Activated T-cell treated with anti-CD3 and anti-CD28 coated beads, Interleukin-2, amount 50 U/mL, for 24 hours (primary cell): ENCODE measurements around the gene FBXW7.

Experiments used
- DNase-seq: peaks from one replicate; pipeline ENCODE4 v3.0.0-alpha.2; 2020
- H3K27ac Mint-ChIP-seq: 2 replicates; pipeline ENCODE4 v1.8.0; 2020; ENCODE audit warnings: mild to moderate bottlenecking, mixed read lengths
- H3K27me3 Mint-ChIP-seq: 2 replicates; pipeline ENCODE4 v1.8.0; 2020; ENCODE audit warnings: mixed read lengths
- H3K36me3 Mint-ChIP-seq: 2 replicates; pipeline ENCODE4 v1.8.0; 2020; ENCODE audit warnings: low read depth, mixed read lengths
- H3K4me1 Mint-ChIP-seq: 2 replicates; pipeline ENCODE4 v1.8.0; 2020; ENCODE audit warnings: low read depth, mixed read lengths
- H3K4me3 Mint-ChIP-seq: 2 replicates; pipeline ENCODE4 v1.8.0; 2020; ENCODE audit warnings: mild to moderate bottlenecking, moderate library complexity, mixed read lengths
- H3K9me3 Mint-ChIP-seq: 2 replicates; pipeline ENCODE4 v1.8.0; 2020; ENCODE audit warnings: mixed read lengths

FBXW7 gene

DNA sequence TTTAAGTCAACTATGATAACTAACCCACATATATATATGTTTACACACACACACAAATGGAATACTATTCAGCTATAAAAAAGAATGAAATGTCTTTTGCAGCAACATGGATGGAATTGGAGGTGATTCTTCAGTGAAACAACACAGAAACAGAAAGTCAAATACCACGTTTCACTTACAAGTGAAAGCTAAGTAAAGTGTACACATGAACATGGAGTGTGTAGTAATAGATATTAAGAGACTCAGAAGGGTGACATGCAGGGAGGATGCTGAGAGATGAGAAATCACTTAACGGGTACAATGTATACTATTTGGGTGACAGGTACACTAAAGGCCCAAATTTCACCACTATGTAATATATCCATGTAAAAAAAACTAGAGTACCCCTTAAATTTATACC lies 146.5 kb downstream of the FBXW7 start:
- DNase-seq = no peak
- Mint-ChIP-seq H3K4me1 (peaks cover 35% of the 10 kb centered on the region), H3K4me3 (no peak overlapping the region), H3K27ac (no peak overlapping the region), H3K9me3 (no peaks in the 10 kb centered on the region), H3K36me3 (peaks cover 21% of the 10 kb centered on the region), H3K27me3 (no peaks in the 10 kb centered on the region)

DNA sequence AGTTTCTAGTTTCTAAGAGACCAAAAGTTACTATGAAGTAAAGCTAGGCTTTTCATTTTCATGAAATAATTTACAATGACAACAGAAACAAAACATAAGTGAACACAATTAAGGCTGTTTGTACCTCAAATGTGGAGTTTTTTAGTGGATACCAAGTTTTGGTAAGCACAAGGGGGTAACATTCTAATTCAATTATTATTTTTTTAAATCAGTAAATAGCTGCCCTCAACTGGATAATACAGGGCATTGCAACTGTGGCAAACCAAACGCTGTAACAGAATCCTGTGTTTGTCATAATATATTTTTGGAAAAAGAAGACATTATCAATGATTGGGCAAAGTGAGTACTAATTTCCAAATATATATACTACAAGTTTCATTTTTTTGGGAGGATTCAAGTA lies 150.3 kb downstream of the FBXW7 start:
- no peak for DNase-seq
- Mint-ChIP-seq H3K4me1 (peaks cover 34% of the 10 kb centered on the region), H3K27ac (no peak overlapping the region), H3K4me3 (no peak overlapping the region), H3K36me3 (peaks cover 3% of the 10 kb centered on the region), H3K27me3 (no peaks in the 10 kb centered on the region), H3K9me3 (no peaks in the 10 kb centered on the region)

DNA sequence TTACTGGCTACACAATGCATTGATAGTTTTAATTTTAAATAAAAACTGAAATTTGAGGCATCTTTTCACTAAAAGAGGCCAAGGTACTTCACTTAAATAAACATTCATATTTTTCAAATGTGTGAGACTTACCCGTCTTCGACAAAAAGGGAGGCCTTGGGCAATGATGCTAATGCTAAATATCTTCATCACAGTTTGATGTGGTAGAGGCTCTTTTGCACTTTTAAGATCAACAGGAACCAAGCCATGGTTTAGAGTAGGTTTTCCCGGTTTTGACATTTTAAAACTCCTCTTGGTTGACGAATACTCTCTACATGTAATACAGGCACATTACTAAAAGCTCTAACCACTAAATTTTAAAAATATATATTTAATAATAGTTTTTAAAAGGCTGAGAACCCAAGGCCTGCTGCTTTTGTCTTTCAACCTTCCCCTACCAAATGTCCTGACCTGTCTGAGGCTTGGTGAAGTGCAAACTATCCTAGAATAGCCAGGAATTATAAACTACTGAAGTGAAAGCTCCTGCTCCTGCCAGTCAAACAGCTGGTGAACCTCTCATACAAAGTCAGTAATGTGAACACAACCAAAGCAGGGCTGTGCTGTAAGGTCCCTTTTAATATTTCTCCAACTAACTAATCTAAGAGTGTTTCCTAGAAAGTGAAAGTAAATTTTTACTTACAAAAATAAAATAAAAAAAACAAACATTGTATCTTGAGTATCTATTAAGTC lies 153.7 kb downstream of the FBXW7 start:
- Mint-ChIP-seq H3K27ac (peak overlapping the region; percentile 88), H3K9me3 (no peaks in the 10 kb centered on the region), H3K4me1 (peaks cover 21% of the 10 kb centered on the region), H3K4me3 (peak overlapping the region; percentile 61), H3K36me3 (peaks cover 3% of the 10 kb centered on the region), H3K27me3 (no peaks in the 10 kb centered on the region)
- no peak for DNase-seq

DNA sequence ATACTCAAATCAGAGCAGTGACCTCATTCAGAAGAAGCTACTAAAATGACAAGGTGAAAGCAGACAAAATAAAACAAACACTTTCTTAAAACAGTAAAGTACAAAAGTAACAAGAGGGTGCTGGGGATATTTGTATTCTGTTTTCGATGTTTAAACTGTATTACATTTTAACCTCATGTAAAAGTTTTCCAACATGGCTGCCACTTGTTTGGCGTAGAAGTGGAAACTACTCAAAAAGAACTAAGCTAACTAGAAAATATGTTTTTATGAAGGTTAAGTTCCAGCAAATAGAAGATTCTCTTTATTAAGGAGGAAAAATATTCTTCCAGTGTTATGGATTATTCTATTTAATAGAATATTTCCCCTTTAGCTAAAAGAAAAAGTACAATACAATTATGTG lies 155.0 kb downstream of the FBXW7 start:
- DNase-seq = no peak
- no peaks in the 10 kb centered on the region for H3K9me3 Mint-ChIP-seq
- H3K27ac Mint-ChIP-seq = no peak overlapping the region
- H3K4me1 Mint-ChIP-seq = peaks cover 20% of the 10 kb centered on the region
- no peaks in the 10 kb centered on the region for H3K27me3 Mint-ChIP-seq
- no peak overlapping the region for H3K4me3 Mint-ChIP-seq
- peaks cover 6% of the 10 kb centered on the region for H3K36me3 Mint-ChIP-seq

DNA sequence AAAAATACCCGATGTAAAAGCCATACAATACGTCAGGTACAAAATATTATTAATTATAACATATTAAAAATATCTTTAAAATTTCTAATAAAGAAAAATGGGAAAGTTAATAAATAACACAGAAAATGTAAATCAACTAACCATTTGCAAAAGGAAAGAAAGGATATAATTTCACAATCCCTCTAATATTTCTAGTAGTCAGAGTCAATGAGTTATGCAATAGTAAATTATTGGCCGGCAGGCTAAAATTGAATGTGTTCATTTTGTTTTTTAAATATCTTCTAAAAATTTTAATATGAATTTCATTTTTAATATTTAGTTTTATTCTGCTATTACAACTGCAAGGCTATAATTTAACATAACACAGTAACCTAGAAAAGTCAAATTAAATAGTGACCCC lies 155.7 kb downstream of the FBXW7 start:
- Mint-ChIP-seq H3K4me1 (peaks cover 20% of the 10 kb centered on the region), H3K27me3 (no peaks in the 10 kb centered on the region), H3K36me3 (peaks cover 6% of the 10 kb centered on the region), H3K4me3 (no peak overlapping the region), H3K9me3 (no peaks in the 10 kb centered on the region), H3K27ac (no peak overlapping the region)
- no peak for DNase-seq

DNA sequence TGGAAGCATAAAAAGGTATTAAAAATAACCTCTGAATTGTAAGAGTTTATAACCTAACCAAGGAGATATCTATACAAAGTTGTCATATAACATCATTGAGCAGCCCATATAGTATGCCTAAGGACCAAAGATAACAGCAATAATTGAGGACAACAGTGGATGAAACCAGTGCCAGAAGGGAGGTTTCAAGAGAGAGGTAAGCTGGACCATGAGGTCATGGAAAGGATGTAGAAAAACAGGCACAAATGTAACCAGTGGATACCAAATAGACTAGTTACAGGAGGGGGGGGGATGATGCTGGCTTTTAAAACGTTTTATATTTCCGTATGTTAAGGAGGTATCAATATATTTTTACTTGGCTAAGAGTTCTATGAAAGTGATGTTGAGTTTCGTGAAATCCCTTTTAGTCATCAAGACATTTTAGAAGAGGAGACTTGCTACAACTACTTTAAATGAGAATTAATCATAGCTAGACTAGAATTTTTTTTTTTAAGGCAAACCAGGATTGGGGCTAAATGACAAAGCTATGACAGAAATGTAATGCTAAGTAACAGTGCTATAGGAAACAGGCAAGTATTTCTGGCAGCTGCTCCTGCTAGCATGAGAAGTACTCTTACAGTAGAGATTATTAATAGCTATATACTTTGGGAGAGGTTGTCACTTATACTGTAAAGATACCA lies 161.1 kb downstream of the FBXW7 start:
- DNase-seq = no peak
- Mint-ChIP-seq H3K4me3 (no peak overlapping the region), H3K27me3 (no peaks in the 10 kb centered on the region), H3K36me3 (peaks cover 6% of the 10 kb centered on the region), H3K9me3 (no peaks in the 10 kb centered on the region), H3K4me1 (peaks cover 24% of the 10 kb centered on the region), H3K27ac (peak overlapping the region; percentile 69)

DNA sequence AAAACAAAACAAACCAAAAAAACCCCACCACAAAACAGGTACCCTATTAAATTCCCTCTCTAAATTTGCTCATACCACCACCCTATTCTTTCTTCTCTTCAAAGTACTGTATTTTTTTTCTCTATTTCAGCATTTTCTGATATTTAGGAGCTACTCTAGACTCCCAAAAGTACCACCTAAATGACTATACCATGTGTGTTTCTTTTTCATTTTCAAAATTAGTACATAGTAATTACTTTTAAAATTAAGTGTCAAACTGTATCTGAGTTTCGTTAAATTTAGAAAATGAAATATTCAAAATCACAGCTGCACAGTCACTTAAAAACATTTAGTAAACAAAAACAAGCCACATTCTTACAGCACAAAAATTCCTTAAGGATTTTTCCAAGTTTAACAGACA lies 161.7 kb downstream of the FBXW7 start:
- no peaks in the 10 kb centered on the region for H3K27me3 Mint-ChIP-seq
- peak overlapping the region; percentile 69 for H3K27ac Mint-ChIP-seq
- peaks cover 30% of the 10 kb centered on the region for H3K4me1 Mint-ChIP-seq
- H3K36me3 Mint-ChIP-seq = peaks cover 6% of the 10 kb centered on the region
- no peaks in the 10 kb centered on the region for H3K9me3 Mint-ChIP-seq
- no peak overlapping the region for H3K4me3 Mint-ChIP-seq
- no peak for DNase-seq

DNA sequence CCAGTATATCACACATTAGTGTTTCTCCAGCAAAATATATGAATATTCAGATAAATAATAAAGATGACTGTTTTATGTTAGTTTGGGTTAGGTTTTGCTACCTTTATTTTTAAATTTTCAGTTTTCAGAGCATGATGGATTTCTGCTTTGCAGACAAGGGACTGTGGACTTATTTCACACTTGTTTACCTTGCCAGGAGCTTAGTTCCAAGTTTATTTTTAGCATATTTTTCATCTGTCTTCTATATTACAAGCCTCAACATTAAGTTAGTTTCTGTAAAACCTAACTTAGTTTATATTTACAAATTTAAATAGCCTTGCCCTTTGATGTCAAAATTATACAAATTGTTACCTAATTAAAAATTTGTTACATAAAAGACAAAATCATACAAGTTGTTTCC lies 163.4 kb downstream of the FBXW7 start:
- peaks cover 6% of the 10 kb centered on the region for H3K36me3 Mint-ChIP-seq
- no peak for DNase-seq
- H3K27me3 Mint-ChIP-seq = no peaks in the 10 kb centered on the region
- H3K4me1 Mint-ChIP-seq = peaks cover 37% of the 10 kb centered on the region
- no peak overlapping the region for H3K4me3 Mint-ChIP-seq
- H3K9me3 Mint-ChIP-seq = no peaks in the 10 kb centered on the region
- H3K27ac Mint-ChIP-seq = no peak overlapping the region

DNA sequence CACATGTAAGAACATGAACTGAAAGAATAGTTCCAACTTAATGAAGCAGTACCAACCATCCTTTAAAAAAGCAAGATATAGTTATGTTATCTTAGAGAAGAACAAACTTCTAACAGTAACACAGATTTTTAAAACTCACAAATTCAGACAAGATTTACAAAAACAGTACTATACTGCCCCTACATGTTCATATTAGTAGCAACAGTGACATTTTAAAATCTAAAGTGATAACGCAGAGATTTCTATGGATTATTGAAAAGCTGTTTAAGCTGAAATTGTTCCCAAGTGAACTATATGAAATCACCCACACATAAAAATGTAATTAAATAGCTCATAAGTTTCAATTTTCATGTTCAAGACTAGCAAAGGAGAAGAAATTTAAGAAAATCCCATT lies 166.0 kb downstream of the FBXW7 start:
- H3K36me3 Mint-ChIP-seq = peaks cover 19% of the 10 kb centered on the region
- no peaks in the 10 kb centered on the region for H3K9me3 Mint-ChIP-seq
- H3K27me3 Mint-ChIP-seq = no peaks in the 10 kb centered on the region
- DNase-seq = no peak
- H3K27ac Mint-ChIP-seq = no peak overlapping the region
- peaks cover 37% of the 10 kb centered on the region for H3K4me1 Mint-ChIP-seq
- no peak overlapping the region for H3K4me3 Mint-ChIP-seq

DNA sequence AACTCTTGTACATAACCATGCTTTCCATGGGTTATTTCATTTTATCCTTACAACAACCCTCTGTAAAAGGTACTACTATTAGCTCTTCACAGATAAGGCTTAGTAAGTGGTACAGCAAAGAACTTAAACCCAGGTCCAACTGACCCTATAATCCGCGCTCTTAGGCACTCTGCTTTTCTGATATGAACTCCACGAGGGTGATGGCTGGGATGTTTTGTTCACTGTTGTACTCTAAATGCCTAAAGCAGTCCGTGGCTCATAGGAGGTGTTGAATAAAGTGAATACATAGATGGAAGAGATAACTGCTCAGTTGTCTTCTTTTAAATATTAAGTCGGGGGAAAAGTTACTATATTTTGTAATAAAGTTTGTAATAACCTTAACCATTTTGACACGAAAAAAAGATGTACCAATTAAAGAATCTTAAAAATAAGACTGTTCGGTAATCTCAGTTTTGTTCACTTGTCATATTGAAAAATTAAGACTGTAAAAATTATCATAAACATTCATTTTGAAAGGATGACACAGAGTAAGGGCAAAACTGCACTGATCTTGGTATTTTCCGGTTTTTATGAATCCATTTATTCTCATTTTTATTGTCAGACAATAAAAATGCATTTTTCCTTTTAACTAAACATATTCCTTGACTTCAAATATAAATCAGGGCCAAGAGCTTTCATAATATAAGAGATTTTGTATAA lies 166.5 kb downstream of the FBXW7 start:
- peaks cover 22% of the 10 kb centered on the region for H3K36me3 Mint-ChIP-seq
- no peaks in the 10 kb centered on the region for H3K27me3 Mint-ChIP-seq
- no peak overlapping the region for H3K4me3 Mint-ChIP-seq
- H3K9me3 Mint-ChIP-seq = no peaks in the 10 kb centered on the region
- H3K27ac Mint-ChIP-seq = no peak overlapping the region
- H3K4me1 Mint-ChIP-seq = peaks cover 33% of the 10 kb centered on the region
- DNase-seq = no peak

DNA sequence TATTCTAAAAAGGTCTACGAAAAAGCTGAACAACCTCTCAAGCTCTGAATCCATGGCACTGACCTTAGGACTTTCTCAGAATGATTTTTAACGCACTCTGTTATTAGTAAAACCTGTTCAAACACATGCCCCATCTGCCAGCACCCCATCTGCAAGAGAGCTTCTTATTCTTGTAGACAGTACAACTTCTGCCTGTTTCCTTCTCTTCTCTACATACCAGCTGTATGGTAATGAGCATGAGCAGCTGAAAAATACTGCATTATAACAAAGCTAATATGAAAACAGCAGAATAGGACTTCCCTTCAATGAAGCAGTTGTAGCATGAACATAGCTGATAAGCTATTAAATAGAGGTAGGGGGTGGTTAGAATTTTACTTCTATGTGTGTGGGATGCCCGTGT lies 167.9 kb downstream of the FBXW7 start:
- peaks cover 24% of the 10 kb centered on the region for H3K36me3 Mint-ChIP-seq
- H3K27ac Mint-ChIP-seq = no peak overlapping the region
- no peaks in the 10 kb centered on the region for H3K27me3 Mint-ChIP-seq
- no peak for DNase-seq
- H3K4me1 Mint-ChIP-seq = peaks cover 28% of the 10 kb centered on the region
- no peak overlapping the region for H3K4me3 Mint-ChIP-seq
- no peaks in the 10 kb centered on the region for H3K9me3 Mint-ChIP-seq

DNA sequence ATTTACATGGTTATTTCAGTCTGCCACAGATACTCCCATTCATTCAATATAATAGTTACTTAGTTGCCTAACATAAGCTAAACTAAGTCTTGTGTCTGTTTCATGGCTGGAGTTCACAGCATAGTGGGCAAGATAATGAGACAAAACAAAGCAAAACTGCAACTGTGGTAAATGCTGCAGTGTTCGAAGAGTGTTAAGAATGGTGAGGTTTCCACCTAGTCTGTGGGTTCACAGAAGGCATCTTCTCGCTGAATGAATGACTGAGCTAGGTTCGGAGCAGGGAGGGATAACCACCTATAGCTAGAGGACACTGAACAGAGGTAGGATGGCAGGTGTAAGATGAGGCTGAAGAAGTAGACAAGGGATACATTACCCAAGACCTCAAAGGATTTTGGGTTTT lies 171.0 kb downstream of the FBXW7 start:
- no peaks in the 10 kb centered on the region for H3K27me3 Mint-ChIP-seq
- H3K4me3 Mint-ChIP-seq = no peak overlapping the region
- peaks cover 30% of the 10 kb centered on the region for H3K4me1 Mint-ChIP-seq
- H3K36me3 Mint-ChIP-seq = peaks cover 32% of the 10 kb centered on the region
- DNase-seq = no peak
- no peak overlapping the region for H3K27ac Mint-ChIP-seq
- no peaks in the 10 kb centered on the region for H3K9me3 Mint-ChIP-seq

DNA sequence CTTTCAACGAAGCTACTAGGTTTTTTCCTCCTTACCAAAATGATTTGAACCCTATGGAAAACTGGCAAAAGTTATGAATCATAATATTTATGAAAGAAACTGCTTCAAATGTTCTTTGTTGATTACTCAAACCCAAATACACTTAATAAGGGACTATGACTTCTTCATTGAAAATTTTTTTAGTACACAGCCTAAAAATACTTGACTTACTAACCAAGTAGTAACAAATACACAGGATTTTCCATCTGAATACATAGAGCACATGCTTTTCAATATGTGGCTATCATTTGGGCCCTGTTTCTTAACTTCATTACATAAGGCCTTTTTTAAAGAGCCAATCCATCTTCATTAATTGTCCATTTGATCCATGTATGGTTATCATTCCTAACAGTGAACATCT lies 171.5 kb downstream of the FBXW7 start:
- no peak for DNase-seq
- H3K9me3 Mint-ChIP-seq = no peaks in the 10 kb centered on the region
- H3K27ac Mint-ChIP-seq = no peak overlapping the region
- no peaks in the 10 kb centered on the region for H3K27me3 Mint-ChIP-seq
- peaks cover 37% of the 10 kb centered on the region for H3K36me3 Mint-ChIP-seq
- no peak overlapping the region for H3K4me3 Mint-ChIP-seq
- peaks cover 30% of the 10 kb centered on the region for H3K4me1 Mint-ChIP-seq

DNA sequence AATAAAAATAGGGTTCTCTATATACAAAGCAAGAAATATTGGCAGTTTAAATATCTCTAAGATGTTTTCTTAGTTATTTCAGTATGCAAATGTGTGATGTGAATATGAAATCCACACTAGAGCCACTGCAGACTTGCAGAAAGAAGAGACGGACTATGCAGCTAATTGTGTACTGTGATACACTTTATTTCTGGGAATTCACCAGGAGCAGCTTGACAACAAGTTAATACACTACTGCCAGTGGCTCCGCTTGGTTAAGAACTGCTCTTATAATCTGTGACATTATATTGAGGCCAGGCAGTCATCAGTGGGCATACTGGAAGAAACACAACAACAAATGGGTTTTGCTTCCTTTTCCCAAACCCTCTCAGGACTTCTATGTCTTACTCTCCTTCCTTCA lies 172.0 kb downstream of the FBXW7 start:
- no peak overlapping the region for H3K27ac Mint-ChIP-seq
- peaks cover 27% of the 10 kb centered on the region for H3K4me1 Mint-ChIP-seq
- no peak for DNase-seq
- H3K27me3 Mint-ChIP-seq = no peaks in the 10 kb centered on the region
- peaks cover 40% of the 10 kb centered on the region for H3K36me3 Mint-ChIP-seq
- no peak overlapping the region for H3K4me3 Mint-ChIP-seq
- no peaks in the 10 kb centered on the region for H3K9me3 Mint-ChIP-seq

DNA sequence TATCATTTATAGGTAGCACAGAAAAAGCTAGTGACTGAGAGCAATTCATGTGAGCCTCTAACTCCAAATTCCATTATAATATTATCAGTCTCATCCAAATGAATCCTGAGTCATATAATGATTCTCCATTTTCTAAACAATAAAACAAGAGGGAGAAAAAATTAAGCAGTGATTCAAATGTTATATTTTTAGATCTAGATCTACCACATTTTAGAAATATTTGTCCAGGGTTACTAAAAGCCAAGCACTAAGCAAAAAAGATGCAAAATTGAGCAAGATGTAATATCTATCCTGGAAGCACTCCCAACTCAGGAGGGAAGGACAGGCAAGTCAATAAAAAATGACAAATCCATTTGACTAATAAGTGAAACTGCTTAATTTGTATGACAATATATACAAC lies 172.8 kb downstream of the FBXW7 start:
- no peaks in the 10 kb centered on the region for H3K9me3 Mint-ChIP-seq
- H3K4me3 Mint-ChIP-seq = no peak overlapping the region
- no peak overlapping the region for H3K27ac Mint-ChIP-seq
- no peak for DNase-seq
- peaks cover 26% of the 10 kb centered on the region for H3K4me1 Mint-ChIP-seq
- H3K36me3 Mint-ChIP-seq = peaks cover 43% of the 10 kb centered on the region
- H3K27me3 Mint-ChIP-seq = no peaks in the 10 kb centered on the region
